Glutamatergic neuron (in vitro differentiated cells): ENCODE data around the gene TNFSF13. TPM values are rescaled to one million over a fixed set of nuclear protein-coding genes. Genes with fewer than 3 reads are reported as not detected.

Experiments
- DNase-seq: peaks from one replicate; pipeline ENCODE4 v3.0.0; 2022
- H3K27ac Mint-ChIP-seq: one replicate; pipeline ENCODE4 v1.8.0; 2020; ENCODE audit warnings: mild to moderate bottlenecking, mixed read lengths, inconsistent platforms; ENCODE audit not compliant: unreplicated experiment
- H3K27me3 Mint-ChIP-seq: one replicate; pipeline ENCODE4 v1.8.0; 2020; ENCODE audit warnings: mild to moderate bottlenecking, moderate library complexity, mixed read lengths, inconsistent platforms; ENCODE audit not compliant: unreplicated experiment
- H3K36me3 Mint-ChIP-seq: one replicate; pipeline ENCODE4 v1.8.0; 2020; ENCODE audit warnings: mild to moderate bottlenecking, mixed read lengths, inconsistent platforms; ENCODE audit not compliant: unreplicated experiment
- H3K4me1 Mint-ChIP-seq: one replicate; pipeline ENCODE4 v1.8.0; 2020; ENCODE audit warnings: mild to moderate bottlenecking, low read depth, mixed read lengths, inconsistent platforms; ENCODE audit not compliant: unreplicated experiment
- H3K4me3 Mint-ChIP-seq: one replicate; pipeline ENCODE4 v1.8.0; 2020; ENCODE audit warnings: mild to moderate bottlenecking, mixed read lengths, inconsistent platforms; ENCODE audit not compliant: unreplicated experiment
- H3K9me3 Mint-ChIP-seq: one replicate; pipeline ENCODE4 v1.8.0; 2020; ENCODE audit warnings: mild to moderate bottlenecking, moderate library complexity, mixed read lengths, inconsistent platforms; ENCODE audit not compliant: unreplicated experiment
- CTCF ChIP-seq: fragments of 200-600 bp; sonication (generic); IDR thresholded peaks from one replicate; pipeline ENCODE4 v1.5.0; 2021; ENCODE audit not compliant: partially characterized antibody, unreplicated experiment
- total RNA-seq: library from RNA; stranded (reverse); fragmentation: NEBNext Ultra II Directional; extraction: Animal tissue kit (Norgen Biotek cat#: 25700); gene quantifications from one replicate; pipeline ENCODE4 v1.2.1, GENCODE V29; 2021; ENCODE audit not compliant: unreplicated experiment

Gene TNFSF13
- total RNA-seq, 1 donor from 2014 or later, result not detected

GRCh38 chr17:7606280-7606679 lies 47.7 kb downstream of the TNFSF13 start:
- no peak for DNase-seq
- no peak for TF ChIP-seq CTCF
- H3K4me1 Mint-ChIP-seq, result peaks cover 5% of the 10 kb centered on the region
- H3K27me3 Mint-ChIP-seq, result no peaks in the 10 kb centered on the region
- peaks cover 10% of the 10 kb centered on the region for H3K36me3 Mint-ChIP-seq
- peak overlapping the region; percentile 63 for H3K27ac Mint-ChIP-seq
- peak overlapping the region; percentile 63 for H3K4me3 Mint-ChIP-seq
- peaks cover 3% of the 10 kb centered on the region for H3K9me3 Mint-ChIP-seq

DNA sequence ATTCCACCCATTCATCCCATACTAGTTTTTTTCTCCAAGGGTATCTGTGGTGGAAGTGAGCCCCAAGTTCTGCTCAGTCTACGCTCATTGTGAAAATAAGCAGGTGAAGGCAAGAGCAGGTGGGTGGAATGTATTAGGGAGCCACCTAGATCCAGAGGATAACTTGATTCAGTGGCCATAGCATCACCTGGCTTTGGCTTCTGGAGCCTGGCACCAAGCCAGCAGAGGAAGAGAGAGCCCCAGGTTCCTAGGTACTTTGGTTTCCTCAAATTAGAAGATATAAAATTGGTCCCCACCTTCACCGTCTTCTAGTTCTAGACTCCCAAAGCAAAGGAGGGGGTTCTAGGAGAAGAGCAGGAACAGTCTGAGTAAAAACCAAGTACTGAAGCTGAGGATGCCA lies 52.1 kb downstream of the TNFSF13 start:
- Mint-ChIP-seq H3K36me3 (no peaks in the 10 kb centered on the region), H3K4me3 (peak overlapping the region; percentile 58), H3K4me1 (peaks cover 20% of the 10 kb centered on the region), H3K9me3 (peaks cover 8% of the 10 kb centered on the region), H3K27ac (no peak overlapping the region), H3K27me3 (peaks cover 11% of the 10 kb centered on the region)
- TF ChIP-seq CTCF, result no peak
- no peak for DNase-seq

Other genes starting within 250 kb of the TNFSF13 start
- gene GPS2, start 243.4 kb upstream of the TNFSF13 start, total RNA-seq, result 98.3 TPM
- gene NEURL4, start 229.4 kb upstream of the TNFSF13 start, total RNA-seq, result 97.6 TPM
- not detected for gene ACAP1, start 222.2 kb upstream of the TNFSF13 start, total RNA-seq
- 2.2 TPM for gene KCTD11, start 206.6 kb upstream of the TNFSF13 start, total RNA-seq
- not detected for gene TMEM95, start 203.6 kb upstream of the TNFSF13 start, total RNA-seq
- gene TNK1, start 177.7 kb upstream of the TNFSF13 start, total RNA-seq, result 0.34 TPM
- gene PLSCR3, start 164.2 kb upstream of the TNFSF13 start, total RNA-seq, result 78.1 TPM
- gene TMEM256, start 154.7 kb upstream of the TNFSF13 start, total RNA-seq, result 51.6 TPM
- gene NLGN2, start 150.9 kb upstream of the TNFSF13 start, total RNA-seq, result 90.8 TPM
- gene SPEM1, start 138.4 kb upstream of the TNFSF13 start, total RNA-seq, result not detected
- not detected for gene SPEM2, start 133.1 kb upstream of the TNFSF13 start, total RNA-seq
- not detected for gene SPEM3, start 129.9 kb upstream of the TNFSF13 start, total RNA-seq
- gene TMEM102, start 123.3 kb upstream of the TNFSF13 start, total RNA-seq, result 0.42 TPM
- gene FGF11, start 119.2 kb upstream of the TNFSF13 start, total RNA-seq, result 4.8 TPM
- 16.4 TPM for gene CHRNB1, start 113.7 kb upstream of the TNFSF13 start, total RNA-seq
- gene ZBTB4, start 79.1 kb upstream of the TNFSF13 start, total RNA-seq, result 25.1 TPM
- 0.34 TPM for gene SLC35G6, start 77.3 kb upstream of the TNFSF13 start, total RNA-seq
- gene POLR2A, start 74.4 kb upstream of the TNFSF13 start, total RNA-seq, result 200 TPM
- gene TNFSF12, start 9.7 kb upstream of the TNFSF13 start, total RNA-seq, result 0.83 TPM
- gene SENP3, start 3.2 kb downstream of the TNFSF13 start, total RNA-seq, result 66.4 TPM
- gene CD68, start 20.9 kb downstream of the TNFSF13 start, total RNA-seq, result not detected
- 60.2 TPM for gene MPDU1, start 25.1 kb downstream of the TNFSF13 start, total RNA-seq
- 1.7 TPM for gene SOX15, start 31.3 kb downstream of the TNFSF13 start, total RNA-seq
- gene FXR2, start 56.1 kb downstream of the TNFSF13 start, total RNA-seq, result 108 TPM
- gene SAT2, start 69.1 kb downstream of the TNFSF13 start, total RNA-seq, result 97.3 TPM
- gene SHBG, start 71.4 kb downstream of the TNFSF13 start, total RNA-seq, result not detected
- gene ATP1B2, start 92.2 kb downstream of the TNFSF13 start, total RNA-seq, result 11.3 TPM
- 38.2 TPM for gene TP53, start 128.7 kb downstream of the TNFSF13 start, total RNA-seq
- 19.5 TPM for gene WRAP53, start 129.7 kb downstream of the TNFSF13 start, total RNA-seq
- 17.9 TPM for gene EFNB3, start 146.5 kb downstream of the TNFSF13 start, total RNA-seq
- gene DNAH2, start 159.0 kb downstream of the TNFSF13 start, total RNA-seq, result 0.07 TPM